Measurements from ENCODE around the gene XPC.
"Not testable (repeated sequence)": the region's sequence is repeated elsewhere in the genome, so short reads cannot be mapped to it uniquely, and the experiment has no call there.

XPC gene

GRCh38 chr3:14117468-14118399 is 60.7 kb downstream of the XPC start:
- no peak for DNase-seq

GRCh38 chr3:14113965-14114635 is 64.3 kb downstream of the XPC start:
- DNase-seq: no peak

GRCh38 chr3:14110699-14111098 is 67.7 kb downstream of the XPC start:
- DNase-seq: no peak

- DNase-seq: not testable (repeated sequence)
Observed at GRCh38 chr3:14109821-14110220, 68.6 kb downstream of the XPC start.

GRCh38 chr3:14097616-14098391 is 80.6 kb downstream of the XPC start:
- DNase-seq: no peak

- DNase-seq: no peak
Observed at GRCh38 chr3:14096742-14097141, 81.7 kb downstream of the XPC start.

Data from GOT3 (cell line).